Activated CD4-positive, alpha-beta T cell treated with anti-CD3 and anti-CD28 coated beads for 4 hours (primary cell): Measurements from ENCODE around the gene SULF2.
A peak's percentile ranks its signal among the peaks of the same experiment; 100 is the strongest.

Experiments
- DNase-seq, 2 donors: peaks; one replicate each; pipeline ENCODE4 v3.0.0-alpha.2; 2020

The SULF2 gene

GRCh38 chr20:47667531-47668312 is 117.6 kb downstream of the SULF2 start:
- no peak for DNase-seq

- DNase-seq = no peak
Observed at GRCh38 chr20:47667086-47667485, 118.2 kb downstream of the SULF2 start.

GRCh38 chr20:47666304-47666703 is 119.0 kb downstream of the SULF2 start:
- DNase-seq = no peak

GRCh38 chr20:47665221-47665991 is 119.9 kb downstream of the SULF2 start:
- DNase-seq = no peak

- no peak for DNase-seq
Observed at GRCh38 chr20:47664744-47665143, 120.5 kb downstream of the SULF2 start.

GRCh38 chr20:47664068-47664437 is 121.2 kb downstream of the SULF2 start:
- no peak for DNase-seq

- peak; percentile 54 to 70 for DNase-seq
Observed at GRCh38 chr20:47663354-47664067, 121.8 kb downstream of the SULF2 start.

- no peak for DNase-seq
Observed at GRCh38 chr20:47662483-47663353, 122.6 kb downstream of the SULF2 start.

GRCh38 chr20:47661714-47662113 is 123.6 kb downstream of the SULF2 start:
- DNase-seq = no peak

- DNase-seq = no peak
Observed at GRCh38 chr20:47660983-47661700, 124.1 kb downstream of the SULF2 start.

GRCh38 chr20:47660602-47660905 is 124.7 kb downstream of the SULF2 start:
- no peak for DNase-seq

- DNase-seq = no peak
Observed at GRCh38 chr20:47659904-47660601, 125.2 kb downstream of the SULF2 start.

GRCh38 chr20:47656318-47656717 is 129.0 kb downstream of the SULF2 start:
- no peak for DNase-seq

GRCh38 chr20:47655635-47656034 is 129.6 kb downstream of the SULF2 start:
- DNase-seq = no peak

- no peak for DNase-seq
Observed at GRCh38 chr20:47654370-47654769, 130.9 kb downstream of the SULF2 start.

GRCh38 chr20:47653869-47654268 is 131.4 kb downstream of the SULF2 start:
- DNase-seq = no peak

- DNase-seq = no peak
Observed at GRCh38 chr20:47652794-47653193, 132.5 kb downstream of the SULF2 start.

- DNase-seq = no peak
Observed at GRCh38 chr20:47652301-47652700, 133.0 kb downstream of the SULF2 start.

- no peak for DNase-seq
Observed at GRCh38 chr20:47648943-47649342, 136.3 kb downstream of the SULF2 start.

GRCh38 chr20:47647994-47648393 is 137.3 kb downstream of the SULF2 start:
- no peak for DNase-seq

- no peak for DNase-seq
Observed at GRCh38 chr20:47645632-47646031, 139.6 kb downstream of the SULF2 start.

- no peak for DNase-seq
Observed at GRCh38 chr20:47642624-47643023, 142.7 kb downstream of the SULF2 start.
